EH (cell line): ENCODE results near the gene SEH1L.

ENCODE experiments used
- DNase-seq: peaks from one replicate; pipeline ENCODE4 v3.0.0-alpha.2; 2015; ENCODE audit warnings: low read depth

The SEH1L gene

DNA sequence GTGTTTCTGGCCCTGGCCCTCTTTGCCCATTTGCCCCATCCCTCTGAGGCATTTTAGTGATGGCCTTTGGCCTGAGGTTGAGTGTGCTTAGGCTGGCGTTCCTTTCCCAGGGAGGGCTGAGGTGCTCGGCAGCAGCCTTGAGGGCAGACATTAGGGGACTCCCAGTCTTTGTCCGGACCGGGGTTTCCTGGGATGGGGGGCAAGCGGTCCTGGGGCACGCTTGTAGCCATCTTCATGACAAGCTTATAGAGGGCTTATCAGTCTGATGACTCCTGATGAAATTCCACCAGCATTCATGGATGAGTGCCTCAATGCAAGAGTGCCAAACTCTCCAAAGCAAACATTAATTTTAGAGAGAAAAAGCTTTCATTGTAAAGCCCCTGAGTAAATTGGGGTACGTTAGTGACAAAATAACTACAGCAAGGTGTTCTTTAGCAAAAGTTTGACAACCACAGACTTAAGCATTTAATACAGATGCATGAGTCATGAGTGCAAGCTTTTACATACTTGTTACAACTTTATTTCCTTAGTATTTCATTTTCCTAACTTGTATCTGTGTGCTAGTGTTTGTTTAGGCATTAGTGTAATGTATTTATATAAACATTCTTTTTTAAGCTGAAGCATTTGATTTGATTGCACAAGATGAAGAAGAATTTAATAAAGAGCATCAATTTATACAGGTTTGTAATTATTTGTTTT is 89.0 kb downstream of the SEH1L start:
- peak; percentile 36 for DNase-seq
